ENCODE data around the gene COX10.
"Not testable (repeated sequence)": the region's sequence is repeated elsewhere in the genome, so short reads cannot be mapped to it uniquely, and the experiment has no call there.

The COX10 gene

GRCh38 chr17:14069251-14070021 is at the start of gene COX10:
COX10 (plus strand) TSS chr17:14069504; CDS start chr17:14069606, 102 bp downstream.
- DNase-seq (ENCODE audit: low read depth in 2 of 2) = peak; percentile 68 to 71

GRCh38 chr17:14021651-14022294 is 47.5 kb upstream of the COX10 start:
- DNase-seq (ENCODE audit: low read depth in 2 of 2) = not testable (repeated sequence)

GRCh38 chr17:14029755-14030154 is 39.5 kb upstream of the COX10 start:
- not testable (repeated sequence) for DNase-seq (ENCODE audit: low read depth in 2 of 2)

- DNase-seq (ENCODE audit: low read depth in 2 of 2) = no peak
Measured at GRCh38 chr17:14032234-14032633, 37.1 kb upstream of the COX10 start.

- no peak for DNase-seq (ENCODE audit: low read depth in 2 of 2)
Measured at GRCh38 chr17:14033166-14033565, 36.1 kb upstream of the COX10 start.

GRCh38 chr17:14037453-14037852 is 31.9 kb upstream of the COX10 start:
- no peak for DNase-seq (ENCODE audit: low read depth in 2 of 2)

- DNase-seq (ENCODE audit: low read depth in 2 of 2) = no peak
Measured at GRCh38 chr17:14038206-14038605, 31.1 kb upstream of the COX10 start.

- no peak for DNase-seq (ENCODE audit: low read depth in 2 of 2)
Measured at GRCh38 chr17:14042411-14042810, 26.9 kb upstream of the COX10 start.

- DNase-seq (ENCODE audit: low read depth in 2 of 2) = no peak
Measured at GRCh38 chr17:14044702-14045101, 24.6 kb upstream of the COX10 start.

GRCh38 chr17:14046978-14047377 is 22.3 kb upstream of the COX10 start:
- DNase-seq (ENCODE audit: low read depth in 2 of 2) = no peak

GRCh38 chr17:14047591-14047990 is 21.7 kb upstream of the COX10 start:
- DNase-seq (ENCODE audit: low read depth in 2 of 2) = no peak

GRCh38 chr17:14048169-14048568 is 21.1 kb upstream of the COX10 start:
- no peak for DNase-seq (ENCODE audit: low read depth in 2 of 2)

- DNase-seq (ENCODE audit: low read depth in 2 of 2) = no peak
Measured at GRCh38 chr17:14050616-14051015, 18.7 kb upstream of the COX10 start.

- no peak for DNase-seq (ENCODE audit: low read depth in 2 of 2)
Measured at GRCh38 chr17:14051692-14052091, 17.6 kb upstream of the COX10 start.

- no peak for DNase-seq (ENCODE audit: low read depth in 2 of 2)
Measured at GRCh38 chr17:14052886-14053615, 16.3 kb upstream of the COX10 start.

GRCh38 chr17:14057591-14057990 is 11.7 kb upstream of the COX10 start:
- DNase-seq (ENCODE audit: low read depth in 2 of 2) = no peak

- no peak for DNase-seq (ENCODE audit: low read depth in 2 of 2)
Measured at GRCh38 chr17:14058051-14058450, 11.3 kb upstream of the COX10 start.

GRCh38 chr17:14060706-14061105 is 8.6 kb upstream of the COX10 start:
- no peak for DNase-seq (ENCODE audit: low read depth in 2 of 2)

GRCh38 chr17:14061666-14062560 is 7.4 kb upstream of the COX10 start:
- DNase-seq (ENCODE audit: low read depth in 2 of 2) = no peak

- no peak for DNase-seq (ENCODE audit: low read depth in 2 of 2)
Measured at GRCh38 chr17:14067347-14067746, 2.0 kb upstream of the COX10 start.

- no peak for DNase-seq (ENCODE audit: low read depth in 2 of 2)
Measured at GRCh38 chr17:14068542-14069250, 608 bp upstream of the COX10 start.
